KMS-11 (cell line): ENCODE results near the gene MOB1B.
"Not testable (repeated sequence)": the region's sequence is repeated elsewhere in the genome, so short reads cannot be mapped to it uniquely, and the experiment has no call there.

Experiments
- H2AFZ ChIP-seq: fragments of 200-600 bp; sonication (generic); 2 replicates; pipeline ENCODE4 v1.6.1; 2016; ENCODE audit warnings: antibody characterized with exemption, mixed run types, low read depth
- H3K27ac ChIP-seq: fragments of 200-600 bp; sonication (generic); 2 replicates; pipeline ENCODE4 v1.6.1; 2016; ENCODE audit warnings: mild to moderate bottlenecking, mixed run types
- H3K27me3 ChIP-seq: fragments of 200-600 bp; sonication (generic); 2 replicates; pipeline ENCODE4 v1.6.1; 2017; ENCODE audit warnings: mild to moderate bottlenecking, low read depth, mixed run types, moderate library complexity; ENCODE audit not compliant: insufficient read depth
- H3K36me3 ChIP-seq: fragments of 200-600 bp; sonication (generic); 2 replicates; pipeline ENCODE4 v1.6.1; 2017; ENCODE audit warnings: mild to moderate bottlenecking, mixed run types; ENCODE audit not compliant: insufficient read depth
- H3K4me1 ChIP-seq: fragments of 200-600 bp; sonication (generic); 2 replicates; pipeline ENCODE4 v1.6.1; 2016; ENCODE audit warnings: mild to moderate bottlenecking, low read depth, mixed run types; ENCODE audit not compliant: poor library complexity, severe bottlenecking
- H3K4me2 ChIP-seq: fragments of 200-600 bp; sonication (generic); 2 replicates; pipeline ENCODE4 v1.7.0; 2016; ENCODE audit warnings: mild to moderate bottlenecking, mixed run types
- H3K4me3 ChIP-seq: fragments of 200-600 bp; sonication (generic); IDR thresholded peaks from 2 replicates; pipeline ENCODE4 v1.6.1; 2017; ENCODE audit warnings: low read depth, low read length, mixed read lengths; ENCODE audit not compliant: insufficient read depth
- H3K79me2 ChIP-seq: fragments of 200-600 bp; sonication (generic); 2 replicates; pipeline ENCODE4 v1.6.1; 2016; ENCODE audit warnings: low read depth, mixed run types; ENCODE audit not compliant: insufficient read depth
- H3K9ac ChIP-seq: fragments of 200-600 bp; sonication (generic); 2 replicates; pipeline ENCODE4 v1.6.1; 2016; ENCODE audit warnings: mild to moderate bottlenecking, mixed run types
- H4K20me1 ChIP-seq: fragments of 200-600 bp; sonication (generic); 2 replicates; pipeline ENCODE4 v1.6.1; 2016; ENCODE audit warnings: mild to moderate bottlenecking, mixed run types; ENCODE audit not compliant: insufficient read depth
- CTCF ChIP-seq: fragments of 200-600 bp; sonication (generic); conservative IDR thresholded peaks from 2 replicates; pipeline ENCODE4 v1.6.1; 2017; ENCODE audit warnings: low read depth, mild to moderate bottlenecking, antibody characterized with exemption, low read length, moderate library complexity, mixed read lengths

Gene MOB1B

GRCh38 chr4:70893790-70894189, 8.4 kb upstream of the MOB1B start:
- no peaks in the 10 kb centered on the region for H3K36me3 ChIP-seq
- H3K79me2 ChIP-seq: no peaks in the 10 kb centered on the region
- TF ChIP-seq CTCF: no peak
- H3K27me3 ChIP-seq: no peaks in the 10 kb centered on the region
- H3K4me1 ChIP-seq: peaks cover 29% of the 10 kb centered on the region
- H3K27ac ChIP-seq: no peak overlapping the region
- no peak overlapping the region for H3K4me2 ChIP-seq
- no peak overlapping the region for H3K9ac ChIP-seq
- H2AFZ ChIP-seq: no peak overlapping the region
- no peak overlapping the region for H3K4me3 ChIP-seq
- H4K20me1 ChIP-seq: no peaks in the 10 kb centered on the region

GRCh38 chr4:70895405-70895804, 6.8 kb upstream of the MOB1B start:
- Histone ChIP-seq H3K4me2 (peak overlapping the region; percentile 44; the same call in 1 of the 2 replicates), H3K27me3 (no peaks in the 10 kb centered on the region), H3K4me1 (peaks cover 29% of the 10 kb centered on the region), H3K36me3 (no peaks in the 10 kb centered on the region), H2AFZ (0 out of 2 replicates have a peak overlapping the region, but pooled peaks have one; percentile 41), H3K27ac (peak overlapping the region; percentile 39; the same call in 1 of the 2 replicates), H4K20me1 (no peaks in the 10 kb centered on the region), H3K79me2 (no peaks in the 10 kb centered on the region), H3K4me3 (no peak overlapping the region), H3K9ac (no peak overlapping the region; the same call in 1 of the 2 replicates)
- TF ChIP-seq CTCF: no peak

- H3K36me3 ChIP-seq: no peaks in the 10 kb centered on the region
- no peak overlapping the region; the same call in 1 of the 2 replicates for H3K9ac ChIP-seq
- no peaks in the 10 kb centered on the region for H4K20me1 ChIP-seq
- TF ChIP-seq CTCF: no peak
- peak overlapping the region; percentile 39; the same call in 1 of the 2 replicates for H3K27ac ChIP-seq
- peak overlapping the region; percentile 41; the same call in 1 of the 2 replicates for H2AFZ ChIP-seq
- H3K4me1 ChIP-seq: peaks cover 29% of the 10 kb centered on the region
- no peaks in the 10 kb centered on the region for H3K79me2 ChIP-seq
- H3K4me3 ChIP-seq: no peak overlapping the region
- H3K4me2 ChIP-seq: peak overlapping the region; percentile 44; the same call in 1 of the 2 replicates
- no peaks in the 10 kb centered on the region for H3K27me3 ChIP-seq
These were observed 6.2 kb upstream of the MOB1B start for GRCh38 chr4:70895811-70896491.

- not testable (repeated sequence) for H4K20me1 ChIP-seq, H3K79me2 ChIP-seq, H3K4me2 ChIP-seq, H3K27me3 ChIP-seq, H3K4me3 ChIP-seq, H3K27ac ChIP-seq, H2AFZ ChIP-seq, H3K9ac ChIP-seq, H3K36me3 ChIP-seq
- H3K4me1 ChIP-seq: peaks cover 35% of the 10 kb centered on the region
These were observed 3.6 kb upstream of the MOB1B start for GRCh38 chr4:70898581-70898980.

- Histone ChIP-seq H3K79me2 (peaks cover 18% of the 10 kb centered on the region; the same call in 1 of the 2 replicates), H3K9ac (peak overlapping the region; percentile 65), H3K4me2 (peak overlapping the region; percentile 62), H3K27ac (no peak overlapping the region), H4K20me1 (no peaks in the 10 kb centered on the region), H3K36me3 (no peaks in the 10 kb centered on the region), H3K27me3 (no peaks in the 10 kb centered on the region), H3K4me3 (no peak overlapping the region), H2AFZ (peak overlapping the region; percentile 99), H3K4me1 (peaks cover 15% of the 10 kb centered on the region)
- TF ChIP-seq CTCF: no peak
These were observed 574 bp upstream of the MOB1B start for GRCh38 chr4:70901607-70901983.
